ENCODE data around the gene IL2RA. TPM values are rescaled to one million over a fixed set of nuclear protein-coding genes. Genes with fewer than 3 reads are reported as not detected.

Gene IL2RA
- polyA plus RNA-seq, 3 donors: 0.06 TPM; not detected in 2

- Mint-ChIP-seq H3K27ac (peak within 1 kb of the TSS; percentile 89 to 95 (median 93)), H3K36me3 (peaks cover 0 to 7% of the 10 kb centered on the region in 2 donors), H3K4me3 (peak within 1 kb of the TSS; percentile 98 to 99), H3K27me3 (ENCODE audit: low read depth in 3 of 3) (peaks cover 5 to 8% (median 7%) of the 10 kb centered on the region in 3 donors), H3K4me1 (peaks cover 25% of the 10 kb centered on the region), H3K9me3 (no peaks in the 10 kb centered on the region)
- Histone ChIP-seq H3K4me2 (replicated peaks; ENCODE audit: extremely low read depth, low read length, poor library complexity, severe bottlenecking) (peak within 1 kb of the TSS; percentile 97), H2AFZ (ENCODE audit: insufficient read depth, low read depth, low read length, poor library complexity, severe bottlenecking) (peak within 1 kb of the TSS; percentile 95), H3K9me3 (replicated peaks in 1 of 2; ENCODE audit: control insufficient read depth in 1 of 2, insufficient read depth in 1 of 2, low read length in 2 of 2) (no peaks in the 10 kb centered on the region), H3K36me3 (replicated peaks in 1 of 2; ENCODE audit: control insufficient read depth in 1 of 2, insufficient read depth in 2 of 2, low read length in 2 of 2) (no peaks in the 10 kb centered on the region), H3K27ac (ENCODE audit: low read depth in 1 of 2, low read length in 2 of 2) (peak within 1 kb of the TSS; percentile 68 to 86), H3K79me2 (ENCODE audit: insufficient read depth, low read length) (peaks cover 36% of the 10 kb centered on the region), H4K20me1 (ENCODE audit: insufficient read depth, low read length) (no peaks in the 10 kb centered on the region), H3K4me3 (replicated peaks in 1 of 3; ENCODE audit: low read depth in 2 of 3, low read length in 3 of 3) (peak within 1 kb of the TSS; percentile 71 to 97 (median 96)), H3K9ac (ENCODE audit: insufficient read depth, low read length, poor library complexity, severe bottlenecking) (peak within 1 kb of the TSS; percentile 86), H3K27me3 (ENCODE audit: control insufficient read depth in 2 of 2, insufficient read depth in 2 of 2, low read length in 2 of 2) (peaks cover 0 to 3% of the 10 kb centered on the region in 2 donors), H3K4me1 (ENCODE audit: control insufficient read depth in 1 of 2, insufficient read depth in 2 of 2, low read length in 2 of 2) (peaks cover 13 to 25% of the 10 kb centered on the region in 2 donors)
- intact Hi-C loops (cut with micrococcal nuclease): loop anchor here in 1 of 2 donors (2.0 to 10.0 kb wide), 2 partner anchors 89 to 293 kb away; partner anchors contain the start of genes ANKRD16 and TASOR2
- under 1% methylated on average over 75 of the region's 80 CpGs for WGBS (ENCODE audit: insufficient coverage)
- TF ChIP-seq CTCF (IDR thresholded peaks at IDR 0.05): no peak
- DNase-seq: peak; percentile 78 to 90 (median 80)
These were observed 84.5 kb downstream of the IL2RA start, which contains the start of gene IL15RA for GRCh38 chr10:5977471-5978229. IL15RA (minus strand) TSS chr10:5977543; CDS start chr10:5977492, 51 bp downstream.

GRCh38 chr10:5976512-5977470, 85.4 kb downstream of the IL2RA start:
- peak overlapping the region; percentile 68 to 86 for H3K27ac ChIP-seq (ENCODE audit: low read depth in 1 of 2, low read length in 2 of 2)
- intact Hi-C loops (cut with micrococcal nuclease): loop anchor here in 1 of 2 donors (2.0 to 10.0 kb wide), 2 partner anchors 88 to 292 kb away; partner anchors contain the start of genes ANKRD16 and TASOR2
- H3K27me3 ChIP-seq (ENCODE audit: control insufficient read depth in 2 of 2, insufficient read depth in 2 of 2, low read length in 2 of 2): peaks cover 0 to 3% of the 10 kb centered on the region in 2 donors
- TF ChIP-seq CTCF (IDR thresholded peaks at IDR 0.05): no peak
- H3K36me3 ChIP-seq (replicated peaks in 1 of 2; ENCODE audit: control insufficient read depth in 1 of 2, insufficient read depth in 2 of 2, low read length in 2 of 2): no peaks in the 10 kb centered on the region
- H3K4me3 Mint-ChIP-seq: peak overlapping the region; percentile 98 to 99
- H3K9me3 ChIP-seq (replicated peaks in 1 of 2; ENCODE audit: control insufficient read depth in 1 of 2, insufficient read depth in 1 of 2, low read length in 2 of 2): no peaks in the 10 kb centered on the region
- under 1% methylated on average over 76 of the region's 82 CpGs for WGBS (ENCODE audit: insufficient coverage)
- peaks cover 3% of the 10 kb centered on the region for H4K20me1 ChIP-seq (ENCODE audit: insufficient read depth, low read length)
- peak overlapping the region; percentile 86 for H3K9ac ChIP-seq (ENCODE audit: insufficient read depth, low read length, poor library complexity, severe bottlenecking)
- peaks cover 29% of the 10 kb centered on the region for H3K4me1 Mint-ChIP-seq
- no peaks in the 10 kb centered on the region for H3K9me3 Mint-ChIP-seq
- DNase-seq: peak; percentile 13 to 30 (median 18)
- peak overlapping the region; percentile 71 to 97 (median 96) for H3K4me3 ChIP-seq (replicated peaks in 1 of 3; ENCODE audit: low read depth in 2 of 3, low read length in 3 of 3)
- H3K4me1 ChIP-seq (ENCODE audit: control insufficient read depth in 1 of 2, insufficient read depth in 2 of 2, low read length in 2 of 2): peaks cover 17 to 28% of the 10 kb centered on the region in 2 donors
- peaks cover 39% of the 10 kb centered on the region for H3K79me2 ChIP-seq (ENCODE audit: insufficient read depth, low read length)
- H3K27me3 Mint-ChIP-seq (ENCODE audit: low read depth in 3 of 3): peaks cover 5 to 8% (median 7%) of the 10 kb centered on the region in 3 donors
- H3K36me3 Mint-ChIP-seq: peaks cover 0 to 7% of the 10 kb centered on the region in 2 donors
- H2AFZ ChIP-seq (ENCODE audit: insufficient read depth, low read depth, low read length, poor library complexity, severe bottlenecking): peak overlapping the region; percentile 95
- H3K27ac Mint-ChIP-seq: peak overlapping the region; percentile 89 to 95 (median 93)
- H3K4me2 ChIP-seq (replicated peaks; ENCODE audit: extremely low read depth, low read length, poor library complexity, severe bottlenecking): peak overlapping the region; percentile 97
